ENCODE measurements around the gene KHDRBS2. TPM values are rescaled to one million over a fixed set of nuclear protein-coding genes. Genes with fewer than 3 reads are reported as not detected.

KHDRBS2 gene
- total RNA-seq, 1 donor from 2014 or later = not detected

DNA sequence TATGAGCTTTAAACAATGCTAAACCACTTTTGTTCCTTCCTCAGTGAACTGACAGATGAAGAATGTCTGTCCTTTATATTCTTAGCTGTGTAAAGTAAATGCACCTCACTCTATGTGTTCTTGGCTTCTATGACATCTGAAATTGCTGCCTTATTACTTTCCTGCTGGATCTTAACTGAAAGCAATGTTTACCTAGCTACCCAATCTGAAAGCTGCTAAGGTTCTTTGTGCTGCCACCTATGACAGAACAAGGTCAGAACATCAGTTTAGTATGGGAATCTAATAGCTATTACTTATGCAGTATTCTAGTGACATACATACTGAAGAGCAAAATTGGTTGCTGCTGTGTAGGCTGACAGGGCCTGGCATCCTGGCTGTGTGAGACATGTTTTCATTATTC lies 444.1 kb downstream of the KHDRBS2 start:
- Mint-ChIP-seq H3K36me3 (ENCODE audit: low read depth, unreplicated experiment) (no peaks in the 10 kb centered on the region), H3K27ac (ENCODE audit: unreplicated experiment) (no peak overlapping the region), H3K4me1 (ENCODE audit: unreplicated experiment) (no peaks in the 10 kb centered on the region), H3K9me3 (ENCODE audit: unreplicated experiment) (no peaks in the 10 kb centered on the region), H3K27me3 (ENCODE audit: unreplicated experiment) (peaks cover 2% of the 10 kb centered on the region), H3K4me3 (ENCODE audit: unreplicated experiment) (no peak overlapping the region)
- DNase-seq (ENCODE audit: low spot score) = no peak
- TF ChIP-seq, protein P1, sequence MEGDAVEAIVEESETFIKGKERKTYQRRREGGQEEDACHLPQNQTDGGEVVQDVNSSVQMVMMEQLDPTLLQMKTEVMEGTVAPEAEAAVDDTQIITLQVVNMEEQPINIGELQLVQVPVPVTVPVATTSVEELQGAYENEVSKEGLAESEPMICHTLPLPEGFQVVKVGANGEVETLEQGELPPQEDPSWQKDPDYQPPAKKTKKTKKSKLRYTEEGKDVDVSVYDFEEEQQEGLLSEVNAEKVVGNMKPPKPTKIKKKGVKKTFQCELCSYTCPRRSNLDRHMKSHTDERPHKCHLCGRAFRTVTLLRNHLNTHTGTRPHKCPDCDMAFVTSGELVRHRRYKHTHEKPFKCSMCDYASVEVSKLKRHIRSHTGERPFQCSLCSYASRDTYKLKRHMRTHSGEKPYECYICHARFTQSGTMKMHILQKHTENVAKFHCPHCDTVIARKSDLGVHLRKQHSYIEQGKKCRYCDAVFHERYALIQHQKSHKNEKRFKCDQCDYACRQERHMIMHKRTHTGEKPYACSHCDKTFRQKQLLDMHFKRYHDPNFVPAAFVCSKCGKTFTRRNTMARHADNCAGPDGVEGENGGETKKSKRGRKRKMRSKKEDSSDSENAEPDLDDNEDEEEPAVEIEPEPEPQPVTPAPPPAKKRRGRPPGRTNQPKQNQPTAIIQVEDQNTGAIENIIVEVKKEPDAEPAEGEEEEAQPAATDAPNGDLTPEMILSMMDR (IDR thresholded peaks at IDR 0.05; ENCODE audit: unreplicated experiment) = no peak

DNA sequence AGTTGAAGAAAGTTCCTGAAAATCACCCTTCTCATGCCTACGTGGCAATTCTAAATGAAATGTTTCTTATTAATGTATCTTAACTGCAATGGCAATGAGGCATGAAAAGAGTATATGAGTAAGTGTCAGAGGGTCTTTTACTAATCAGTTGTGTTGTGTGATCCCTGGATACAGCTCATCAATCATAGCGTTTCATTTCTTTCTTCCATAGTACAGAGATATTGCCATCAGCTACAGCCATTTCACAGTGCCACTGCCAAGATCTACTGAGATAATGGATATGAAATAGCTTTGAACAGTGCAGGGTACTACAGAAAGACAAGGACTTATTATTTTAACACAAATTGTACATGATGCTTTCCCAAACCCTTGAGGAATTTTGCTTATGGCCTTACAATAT lies 450.8 kb downstream of the KHDRBS2 start:
- no peak overlapping the region for H3K4me3 Mint-ChIP-seq (ENCODE audit: unreplicated experiment)
- H3K36me3 Mint-ChIP-seq (ENCODE audit: low read depth, unreplicated experiment) = no peaks in the 10 kb centered on the region
- H3K27me3 Mint-ChIP-seq (ENCODE audit: unreplicated experiment) = peaks cover 1% of the 10 kb centered on the region
- no peak for DNase-seq (ENCODE audit: low spot score)
- no peaks in the 10 kb centered on the region for H3K4me1 Mint-ChIP-seq (ENCODE audit: unreplicated experiment)
- TF ChIP-seq, protein P1 (IDR thresholded peaks at IDR 0.05; ENCODE audit: unreplicated experiment) = no peak
- H3K9me3 Mint-ChIP-seq (ENCODE audit: unreplicated experiment) = no peaks in the 10 kb centered on the region
- H3K27ac Mint-ChIP-seq (ENCODE audit: unreplicated experiment) = no peak overlapping the region

DNA sequence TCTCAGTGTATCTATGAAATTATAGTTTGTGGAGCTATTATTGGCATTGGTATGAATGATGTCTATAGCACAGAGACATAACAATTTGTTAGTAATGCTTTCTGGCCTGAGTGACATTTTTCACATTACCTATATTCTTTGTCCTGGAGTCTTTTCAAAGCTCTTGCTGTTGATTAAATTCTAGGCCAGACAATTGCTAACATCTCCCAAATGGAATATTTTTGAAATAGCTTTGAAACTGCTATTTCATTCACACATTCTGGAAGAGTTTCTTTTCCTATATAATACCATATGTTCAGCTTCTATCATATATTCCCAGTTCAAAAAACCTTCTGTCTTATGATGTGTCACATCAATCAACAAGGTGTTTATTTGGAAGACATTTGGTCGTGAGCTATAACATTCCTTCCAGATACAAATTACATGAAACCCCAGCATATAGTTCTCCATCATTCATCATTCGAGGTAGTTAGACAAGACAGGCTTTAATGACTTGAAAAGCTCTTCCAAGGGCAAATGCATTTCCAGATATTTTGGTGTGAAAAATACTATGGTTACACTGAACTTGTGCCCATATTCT lies 452.8 kb downstream of the KHDRBS2 start:
- Mint-ChIP-seq H3K27me3 (ENCODE audit: unreplicated experiment) (peaks cover 1% of the 10 kb centered on the region), H3K4me3 (ENCODE audit: unreplicated experiment) (no peak overlapping the region), H3K36me3 (ENCODE audit: low read depth, unreplicated experiment) (no peaks in the 10 kb centered on the region), H3K27ac (ENCODE audit: unreplicated experiment) (no peak overlapping the region), H3K4me1 (ENCODE audit: unreplicated experiment) (no peaks in the 10 kb centered on the region), H3K9me3 (ENCODE audit: unreplicated experiment) (no peaks in the 10 kb centered on the region)
- TF ChIP-seq, protein P1 (IDR thresholded peaks at IDR 0.05; ENCODE audit: unreplicated experiment) = no peak
- DNase-seq (ENCODE audit: low spot score) = no peak

DNA sequence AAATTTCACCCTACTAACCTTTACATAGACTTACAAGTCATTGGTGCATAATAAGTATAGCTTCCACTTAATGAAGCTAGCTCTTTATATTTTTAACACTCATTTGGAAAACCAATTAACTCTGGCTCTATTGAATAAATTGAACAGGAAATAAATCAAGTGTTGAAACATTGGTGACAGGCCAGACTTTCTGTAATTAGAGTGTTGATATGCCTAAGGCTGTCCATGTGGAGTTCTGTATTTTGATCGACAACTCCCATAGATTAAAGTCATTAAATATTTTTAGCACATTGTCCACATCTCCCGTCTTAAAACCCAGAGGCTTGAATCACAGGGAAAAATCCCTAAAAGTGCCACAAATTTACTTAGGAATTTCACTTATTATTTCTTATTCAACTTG lies 468.3 kb downstream of the KHDRBS2 start:
- no peak for DNase-seq (ENCODE audit: low spot score)
- Mint-ChIP-seq H3K27ac (ENCODE audit: unreplicated experiment) (no peak overlapping the region), H3K4me3 (ENCODE audit: unreplicated experiment) (no peak overlapping the region), H3K27me3 (ENCODE audit: unreplicated experiment) (no peaks in the 10 kb centered on the region), H3K36me3 (ENCODE audit: low read depth, unreplicated experiment) (no peaks in the 10 kb centered on the region), H3K4me1 (ENCODE audit: unreplicated experiment) (no peaks in the 10 kb centered on the region), H3K9me3 (ENCODE audit: unreplicated experiment) (no peaks in the 10 kb centered on the region)
- TF ChIP-seq, protein P1 (IDR thresholded peaks at IDR 0.05; ENCODE audit: unreplicated experiment) = no peak

DNA sequence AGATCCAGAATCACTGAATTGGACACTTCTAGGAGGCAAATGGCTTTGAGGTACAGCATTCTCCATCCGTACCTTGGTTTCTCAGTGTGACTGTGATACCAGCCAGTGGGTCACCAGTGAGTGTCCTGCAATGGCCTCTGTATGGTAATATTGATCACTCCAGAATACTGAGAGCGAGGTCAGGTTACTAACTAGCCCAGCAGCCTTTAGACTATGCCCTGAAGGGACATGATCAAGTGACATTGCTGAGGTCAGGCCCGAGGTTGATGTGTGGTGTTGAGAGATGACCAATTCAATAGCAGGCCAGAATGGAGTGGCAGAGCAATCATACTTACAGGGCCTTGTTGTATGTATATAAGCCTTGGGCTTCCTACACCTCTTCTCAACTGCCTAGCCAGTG lies 476.0 kb downstream of the KHDRBS2 start:
- H3K9me3 Mint-ChIP-seq (ENCODE audit: unreplicated experiment) = no peaks in the 10 kb centered on the region
- H3K4me3 Mint-ChIP-seq (ENCODE audit: unreplicated experiment) = no peak overlapping the region
- peaks cover 1% of the 10 kb centered on the region for H3K27me3 Mint-ChIP-seq (ENCODE audit: unreplicated experiment)
- no peaks in the 10 kb centered on the region for H3K36me3 Mint-ChIP-seq (ENCODE audit: low read depth, unreplicated experiment)
- TF ChIP-seq, protein P1 (IDR thresholded peaks at IDR 0.05; ENCODE audit: unreplicated experiment) = no peak
- DNase-seq (ENCODE audit: low spot score) = no peak
- no peak overlapping the region for H3K27ac Mint-ChIP-seq (ENCODE audit: unreplicated experiment)
- H3K4me1 Mint-ChIP-seq (ENCODE audit: unreplicated experiment) = no peaks in the 10 kb centered on the region

Measured in endothelial cell (in vitro differentiated cells).